Transverse colon (tissue), 4 donors: ENCODE data around the gene CDCA8. TPM values are rescaled to one million over a fixed set of nuclear protein-coding genes. Genes with fewer than 3 reads are reported as not detected.

Source experiments
- DNase-seq: peaks from one replicate; pipeline ENCODE4 v3.0.0-alpha.2; 2019
- H3K27ac ChIP-seq, 4 donors: fragments of 200-600 bp; sonication (generic); 2 replicates each; pipeline ENCODE4 v1.5.1; 2016 to 2018; ENCODE audit warnings: inconsistent platforms in 4 of 4
- H3K27me3 ChIP-seq: fragments of 200-600 bp; sonication (generic); 2 replicates; pipeline ENCODE4 v1.5.1; 2017; ENCODE audit warnings: inconsistent platforms
- H3K36me3 ChIP-seq, 4 donors: fragments of 200-600 bp; sonication (generic); 2 replicates each; pipeline ENCODE4 v1.5.1; 2017 to 2019; ENCODE audit warnings: inconsistent platforms in 4 of 4
- H3K4me1 ChIP-seq, 4 donors: fragments of 200-600 bp; sonication (generic); 2 replicates each; pipeline ENCODE4 v1.5.1; 2017 to 2020; ENCODE audit warnings: inconsistent platforms in 4 of 4
- H3K4me3 ChIP-seq, 4 donors: fragments of 200-600 bp; sonication (generic); 1 replicate in 1 of 4; 2 replicates in 3 of 4; pipeline versions ENCODE4 v1.5.1 to v1.6.1; 2017 to 2019; ENCODE audit warnings: inconsistent platforms in 4 of 4
- H3K9me3 ChIP-seq, 2 donors: fragments of 200-600 bp; sonication (generic); 2 replicates each; pipeline ENCODE4 v1.5.1; 2017 to 2019; ENCODE audit warnings: inconsistent platforms in 2 of 2
- EP300 ChIP-seq: sonication (generic); formaldehyde crosslinking; IDR thresholded peaks from one replicate; pipeline ENCODE4 v1.6.1; 2017; ENCODE audit warnings: antibody characterized with exemption, low read depth
- POLR2A ChIP-seq: fragments of 450-650 bp; IDR thresholded peaks from one replicate; pipeline ENCODE4 v1.6.1; 2016; ENCODE audit warnings: antibody characterized with exemption, mild to moderate bottlenecking, moderate library complexity
- POLR2AphosphoS5 ChIP-seq, 3 donors: sonication (generic); formaldehyde crosslinking; IDR thresholded peaks; one replicate each; pipeline ENCODE4 v1.6.1; 2016; ENCODE audit warnings: antibody characterized with exemption in 3 of 3
- whole genome bisulfite sequencing, 2 donors: methylation state at CpG; one replicate each; pipeline ENCODE4 v1.1.5; 2018; ENCODE audit warnings: low coverage in 1 of 2; 5-methylcytosine and 5-hydroxymethylcytosine counted together
- in situ Hi-C, 4 donors: fragments of 200-750 bp; cut with MboI; loops; one replicate each; pipeline versions ENCODE4 v1.15.0 to v1.15.1; 2017; ENCODE audit warnings: low sequenced_read_pairs in 3 of 4, low pct_ligation_motif_present in 1 of 4, low pct_unique_long_range_greater_than_20kb in 1 of 4
- intact Hi-C: fragments of 100-400 bp; cut with DNase I; formaldehyde crosslinking; loops from one replicate; pipeline ENCODE4 v1.15.1; 2023; ENCODE audit warnings: low total_unique reads
- small RNA-seq, 4 donors: library from RNA; depleted of rRNA; stranded (forward); fragments of <200 nt; gene quantifications; one replicate each; pipeline ENCODE3, GENCODE V24; 2016
- total RNA-seq, 4 donors: library from RNA; depleted of rRNA; stranded (reverse); fragments of >200 nt; gene quantifications; one replicate each; pipeline ENCODE4 v1.1.0, GENCODE V29; 2016
- TF ChIP-seq, protein P1 (sequence below), 5 experiments: fragments of 200-600 bp in 3 of 5; fragments of 450-650 bp in 2 of 5; sonication (generic) in 3 of 5; IDR thresholded peaks; 1 replicate in 2 of 5; 2 replicates in 3 of 5; pipeline ENCODE4 v1.5.1; 2016 to 2017; ENCODE audit warnings: antibody characterized with exemption in 5 of 5, inconsistent platforms in 3 of 5, mild to moderate bottlenecking in 2 of 5, moderate library complexity in 1 of 5

CDCA8 gene
- total RNA-seq, 4 donors from 2014 or later: 2.0 to 5.7 (median 2.1) TPM; not detected in 1

DNA sequence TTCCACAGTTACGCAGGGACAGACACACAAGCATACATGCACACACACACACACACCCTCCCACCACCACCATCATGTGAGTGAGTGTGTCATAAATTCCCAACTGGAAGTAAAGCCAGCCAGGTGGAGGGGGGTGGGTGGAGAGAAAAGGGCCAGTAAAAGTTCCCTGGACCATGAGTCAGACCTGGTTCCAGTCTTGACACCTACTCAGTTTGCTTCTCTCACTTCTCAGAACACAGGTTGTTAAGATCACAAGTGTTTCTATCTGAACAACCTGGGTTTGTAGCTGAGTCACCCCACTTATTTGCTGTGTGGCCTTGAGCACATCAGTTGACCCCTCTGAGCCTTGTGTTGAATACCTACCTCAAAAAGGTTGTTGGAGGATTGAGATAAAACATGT is 63.0 kb downstream of the CDCA8 start:
- peaks cover 0 to 21% (median 8%) of the 10 kb centered on the region in 4 donors for H3K4me1 ChIP-seq
- H3K27ac ChIP-seq: no peak overlapping the region
- H3K27me3 ChIP-seq: peaks cover 95% of the 10 kb centered on the region
- H3K9me3 ChIP-seq: no peaks in the 10 kb centered on the region
- H3K4me3 ChIP-seq: no peak overlapping the region
- 35% methylated on average over 1 of the region's 1 CpG; no CpG with 5 or more reads in 1 of the 2 donors for WGBS, 2 donors
- TF ChIP-seq POLR2AphosphoS5 (IDR thresholded peaks at IDR 0.05): no peak
- no peak for TF ChIP-seq EP300
- TF ChIP-seq POLR2A: no peak
- TF ChIP-seq, protein P1, sequence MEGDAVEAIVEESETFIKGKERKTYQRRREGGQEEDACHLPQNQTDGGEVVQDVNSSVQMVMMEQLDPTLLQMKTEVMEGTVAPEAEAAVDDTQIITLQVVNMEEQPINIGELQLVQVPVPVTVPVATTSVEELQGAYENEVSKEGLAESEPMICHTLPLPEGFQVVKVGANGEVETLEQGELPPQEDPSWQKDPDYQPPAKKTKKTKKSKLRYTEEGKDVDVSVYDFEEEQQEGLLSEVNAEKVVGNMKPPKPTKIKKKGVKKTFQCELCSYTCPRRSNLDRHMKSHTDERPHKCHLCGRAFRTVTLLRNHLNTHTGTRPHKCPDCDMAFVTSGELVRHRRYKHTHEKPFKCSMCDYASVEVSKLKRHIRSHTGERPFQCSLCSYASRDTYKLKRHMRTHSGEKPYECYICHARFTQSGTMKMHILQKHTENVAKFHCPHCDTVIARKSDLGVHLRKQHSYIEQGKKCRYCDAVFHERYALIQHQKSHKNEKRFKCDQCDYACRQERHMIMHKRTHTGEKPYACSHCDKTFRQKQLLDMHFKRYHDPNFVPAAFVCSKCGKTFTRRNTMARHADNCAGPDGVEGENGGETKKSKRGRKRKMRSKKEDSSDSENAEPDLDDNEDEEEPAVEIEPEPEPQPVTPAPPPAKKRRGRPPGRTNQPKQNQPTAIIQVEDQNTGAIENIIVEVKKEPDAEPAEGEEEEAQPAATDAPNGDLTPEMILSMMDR (IDR thresholded peaks at IDR 0.05): no peak
- H3K36me3 ChIP-seq: no peaks in the 10 kb centered on the region
- in situ Hi-C loops (no loop called here), intact Hi-C loops (no loop called here)
- no peak for DNase-seq

GRCh38 chr1:37755951-37756560 is 63.7 kb downstream of the CDCA8 start:
- no peaks in the 10 kb centered on the region for H3K36me3 ChIP-seq
- DNase-seq: no peak
- H3K27me3 ChIP-seq: peaks cover 95% of the 10 kb centered on the region
- in situ Hi-C loops (no loop called here), intact Hi-C loops (no loop called here)
- no peaks in the 10 kb centered on the region for H3K9me3 ChIP-seq
- no peak overlapping the region for H3K27ac ChIP-seq
- 60 to 65% methylated on average over 1 to 4 of the region's 4 CpGs for WGBS, 2 donors
- TF ChIP-seq POLR2A: no peak
- no peak for TF ChIP-seq POLR2AphosphoS5 (IDR thresholded peaks at IDR 0.05)
- no peak for TF ChIP-seq EP300
- TF ChIP-seq, protein P1 (IDR thresholded peaks at IDR 0.05): no peak
- peaks cover 0 to 21% (median 8%) of the 10 kb centered on the region in 4 donors for H3K4me1 ChIP-seq
- no peak overlapping the region for H3K4me3 ChIP-seq

Small RNA genes within 50 kb of the gene (small RNA-seq; reads per million reads assigned to genes)
- 0 reads per million in 4 donors for gene RF00019

Other genes starting within 250 kb of the CDCA8 start
- gene ZC3H12A, start 217.9 kb upstream of the CDCA8 start, total RNA-seq: 10 to 100 TPM in 3 of 4 donors, 1 to 10 TPM in 1; 5.8 to 41.9 (median 28.8) TPM
- 10 to 100 TPM in 3 of 4 donors, 1 to 10 TPM in 1; 8.2 to 51.9 (median 32.9) TPM for gene MEAF6, start 177.8 kb upstream of the CDCA8 start, total RNA-seq
- 100 to 1,000 TPM in 1 of 4 donors, 10 to 100 TPM in 2, 1 to 10 TPM in 1; 9.0 to 175 (median 18.6) TPM for gene SNIP1, start 138.2 kb upstream of the CDCA8 start, total RNA-seq
- 1 to 10 TPM in 3 of 4 donors, not detected in 1; 1.6 to 6.6 (median 3.7) TPM for gene DNALI1, start 135.6 kb upstream of the CDCA8 start, total RNA-seq
- 10 to 100 TPM; 33.5 to 58.4 (median 43.0) TPM for gene GNL2, start 96.6 kb upstream of the CDCA8 start, total RNA-seq
- gene RSPO1, start 57.6 kb upstream of the CDCA8 start, total RNA-seq: 10 to 100 TPM in 1 of 4 donors, 1 to 10 TPM in 1, under 1 TPM in 2; 0.40 to 11.6 (median 1.2) TPM
- 10 to 100 TPM; 54.5 to 94.3 (median 77.6) TPM for gene EPHA10, start 72.6 kb downstream of the CDCA8 start, total RNA-seq
- gene MANEAL, start 101.3 kb downstream of the CDCA8 start, total RNA-seq: 1 to 10 TPM; 1.1 to 9.6 (median 5.7) TPM
- 10 to 100 TPM; 48.9 to 71.6 (median 55.2) TPM for gene C1orf122, start 115.3 kb downstream of the CDCA8 start, total RNA-seq
- gene YRDC, start 115.7 kb downstream of the CDCA8 start, total RNA-seq: 10 to 100 TPM in 3 of 4 donors, 1 to 10 TPM in 1; 3.4 to 17.2 (median 11.6) TPM
- gene MTF1, start 167.1 kb downstream of the CDCA8 start, total RNA-seq: 10 to 100 TPM in 2 of 4 donors, 1 to 10 TPM in 2; 2.2 to 20.2 (median 9.3) TPM